Stimulated activated CD8-positive, alpha-beta memory T cell treated with anti-CD3 and anti-CD28 coated beads, Interleukin-7, amount 100 ng/mL, for 1 hour (primary cell): ENCODE measurements around the gene AMIGO1.
A peak's percentile ranks its signal among the peaks of the same experiment; 100 is the strongest.

Source experiments
- DNase-seq, 2 donors: peaks; one replicate each; pipeline ENCODE4 v3.0.0-alpha.2; 2020; ENCODE audit warnings: low read depth in 2 of 2

AMIGO1 gene

DNA sequence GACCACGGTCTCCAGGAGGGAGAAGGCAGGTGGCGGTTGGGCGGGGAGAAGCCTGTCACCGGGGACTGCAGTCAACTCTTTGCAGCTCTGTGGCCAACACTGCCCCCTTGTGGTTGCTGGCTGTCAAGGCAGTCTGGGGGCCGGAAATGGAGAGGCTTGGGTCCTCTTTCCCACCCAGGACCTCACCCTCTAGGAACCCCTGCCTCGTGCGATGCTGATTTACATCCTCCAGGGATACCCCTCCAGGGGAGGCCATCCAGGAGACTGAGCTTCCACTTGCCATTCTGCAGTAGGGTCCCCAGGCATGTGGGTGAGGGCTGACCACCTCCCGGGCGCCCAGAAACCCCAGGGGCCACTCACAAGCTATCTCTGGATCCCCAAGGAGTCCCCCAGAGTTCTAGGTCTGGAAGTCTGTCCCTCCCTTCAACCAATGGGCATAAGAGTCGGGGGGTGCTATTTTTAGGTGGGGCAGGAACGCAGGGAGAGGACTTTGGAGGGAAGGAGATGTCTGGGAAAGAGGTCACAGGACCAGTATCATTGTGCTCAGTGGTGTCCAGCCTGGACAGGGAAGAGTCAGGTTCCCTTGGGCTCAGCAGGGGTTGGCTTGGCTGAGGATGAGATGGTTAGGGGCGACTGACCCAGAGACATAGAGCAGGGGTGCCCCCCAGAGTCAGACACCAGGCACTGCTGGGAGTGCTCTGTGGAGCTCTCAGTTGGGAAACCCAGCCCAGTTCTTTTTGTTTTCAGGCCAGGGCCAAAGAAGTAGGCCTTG, 23.0 kb upstream of the AMIGO1 start:
- peak; percentile 81 to 88 for DNase-seq

DNA sequence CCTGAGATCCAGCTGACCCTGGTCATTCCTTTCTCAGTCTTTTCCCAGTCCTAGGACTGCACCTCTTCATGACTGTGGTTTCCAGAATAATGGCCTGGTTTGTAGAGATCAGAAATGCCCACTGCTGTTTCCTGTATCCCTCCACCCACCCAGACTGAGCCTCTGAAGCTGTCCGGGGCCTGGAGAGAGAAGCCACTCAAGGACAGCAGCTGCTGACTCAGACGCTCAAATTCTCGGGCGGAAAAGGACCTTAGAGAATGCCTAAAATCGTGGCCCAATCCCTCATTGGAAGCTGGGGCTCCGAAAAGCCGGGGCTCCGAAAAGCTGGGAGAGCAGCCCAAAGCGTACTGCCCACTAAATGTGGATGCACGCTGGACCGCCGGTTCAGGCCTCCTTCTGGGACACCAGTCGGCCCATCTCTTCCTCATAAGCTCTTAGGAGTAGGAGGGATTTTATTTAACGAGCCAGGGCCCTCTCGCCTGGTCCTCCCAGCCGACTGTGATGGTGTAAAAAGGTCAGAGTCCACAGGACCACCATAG, 22.4 kb upstream of the AMIGO1 start:
- no peak for DNase-seq

DNA sequence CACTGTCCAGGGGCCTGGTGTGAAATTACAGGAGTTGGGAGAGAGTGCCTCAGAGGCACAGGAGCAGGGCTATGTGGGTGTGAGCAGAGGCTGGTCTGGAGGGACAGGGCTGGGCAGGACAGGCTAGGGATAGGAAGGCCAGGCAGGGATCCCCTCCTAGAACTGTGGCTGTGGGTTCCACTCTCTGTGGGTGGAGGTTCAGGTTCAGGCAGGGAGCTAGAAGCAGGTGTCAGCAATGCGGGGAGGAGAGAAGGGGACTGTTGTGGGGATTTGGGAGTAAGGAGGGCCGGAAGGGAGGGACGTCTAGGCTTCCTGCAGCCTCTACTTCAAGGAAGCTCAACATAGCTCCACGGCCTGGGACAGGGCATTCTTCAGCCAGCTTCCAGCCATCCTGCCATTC, 21.9 kb upstream of the AMIGO1 start:
- no peak for DNase-seq

DNA sequence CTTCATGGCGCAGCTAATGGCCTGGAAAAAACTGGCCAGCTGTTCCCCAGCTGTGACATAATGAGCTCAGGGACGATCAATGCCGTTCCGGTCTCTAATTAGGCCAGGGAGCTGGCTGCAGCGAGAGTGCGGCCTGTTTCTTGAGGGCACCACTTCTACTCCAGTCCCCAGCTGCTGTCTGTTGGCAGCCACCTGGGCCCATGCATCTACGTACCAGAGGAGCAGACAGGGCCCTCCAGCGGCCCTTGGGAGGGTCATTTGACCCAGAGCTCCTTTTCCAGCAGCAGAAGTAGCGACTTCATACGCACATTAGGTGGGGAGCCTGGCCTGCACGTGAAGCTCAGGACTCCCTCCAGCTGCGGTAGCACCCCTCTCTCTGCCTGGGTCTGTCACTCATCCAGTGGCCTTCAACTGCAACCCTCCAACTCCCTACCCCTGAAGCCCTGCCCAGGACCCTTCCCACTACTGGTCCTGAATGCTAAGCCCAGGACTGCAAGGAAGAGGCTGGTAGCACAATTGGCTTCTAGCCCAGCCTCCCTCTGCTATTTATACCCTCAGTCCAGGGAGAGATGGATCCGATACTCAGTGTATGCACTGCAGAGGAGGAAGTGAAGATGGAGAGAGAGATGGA, 21.0 kb upstream of the AMIGO1 start:
- DNase-seq: no peak

DNA sequence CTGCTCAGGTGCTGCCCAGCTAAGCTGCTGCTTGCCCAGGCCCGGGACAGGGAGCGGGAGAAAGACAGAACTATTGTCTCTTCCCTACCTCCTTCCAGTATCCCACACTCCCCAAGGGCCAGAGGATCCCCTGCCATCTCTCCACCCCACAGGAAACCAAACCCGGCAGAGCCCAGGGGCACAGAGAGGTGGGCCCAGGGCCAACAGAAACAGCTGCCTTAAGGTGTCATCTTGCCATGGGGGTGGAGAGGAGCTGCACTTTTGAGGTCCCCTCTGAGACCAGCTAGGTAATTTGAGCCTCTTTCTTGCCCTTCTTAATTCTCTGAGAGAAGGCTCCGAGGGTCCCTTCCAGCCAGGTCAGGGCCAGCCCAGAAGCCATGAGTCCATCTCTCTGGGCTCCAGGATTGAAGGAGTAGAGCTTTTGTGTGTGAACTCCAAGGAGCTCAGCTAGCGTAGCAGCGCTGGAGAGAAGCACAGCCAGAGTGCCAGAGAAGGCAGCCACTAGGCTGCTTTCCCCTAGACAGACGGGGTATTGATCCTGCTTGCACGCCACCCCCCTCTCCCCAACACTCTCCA, 20.4 kb upstream of the AMIGO1 start:
- no peak for DNase-seq

DNA sequence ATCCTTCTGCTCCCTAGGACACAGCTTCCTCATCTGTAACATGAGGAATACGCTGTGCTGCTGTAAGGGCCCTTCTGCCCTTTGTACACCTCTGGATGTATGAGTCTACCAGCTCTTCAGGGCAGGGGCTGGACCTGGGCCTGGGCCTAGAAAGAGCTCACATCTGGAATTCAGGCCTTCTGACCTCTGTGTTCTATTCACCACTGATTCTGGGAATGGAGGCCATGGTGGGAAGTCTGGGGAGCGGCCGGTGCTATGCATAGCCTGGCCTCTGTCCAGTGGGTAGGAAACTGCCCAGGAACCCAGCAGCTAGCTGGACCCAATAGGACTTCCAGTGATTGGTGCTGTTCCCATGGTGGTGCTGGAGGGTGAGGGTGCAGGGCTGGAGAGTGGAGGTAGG, 19.2 kb upstream of the AMIGO1 start:
- DNase-seq: no peak

DNA sequence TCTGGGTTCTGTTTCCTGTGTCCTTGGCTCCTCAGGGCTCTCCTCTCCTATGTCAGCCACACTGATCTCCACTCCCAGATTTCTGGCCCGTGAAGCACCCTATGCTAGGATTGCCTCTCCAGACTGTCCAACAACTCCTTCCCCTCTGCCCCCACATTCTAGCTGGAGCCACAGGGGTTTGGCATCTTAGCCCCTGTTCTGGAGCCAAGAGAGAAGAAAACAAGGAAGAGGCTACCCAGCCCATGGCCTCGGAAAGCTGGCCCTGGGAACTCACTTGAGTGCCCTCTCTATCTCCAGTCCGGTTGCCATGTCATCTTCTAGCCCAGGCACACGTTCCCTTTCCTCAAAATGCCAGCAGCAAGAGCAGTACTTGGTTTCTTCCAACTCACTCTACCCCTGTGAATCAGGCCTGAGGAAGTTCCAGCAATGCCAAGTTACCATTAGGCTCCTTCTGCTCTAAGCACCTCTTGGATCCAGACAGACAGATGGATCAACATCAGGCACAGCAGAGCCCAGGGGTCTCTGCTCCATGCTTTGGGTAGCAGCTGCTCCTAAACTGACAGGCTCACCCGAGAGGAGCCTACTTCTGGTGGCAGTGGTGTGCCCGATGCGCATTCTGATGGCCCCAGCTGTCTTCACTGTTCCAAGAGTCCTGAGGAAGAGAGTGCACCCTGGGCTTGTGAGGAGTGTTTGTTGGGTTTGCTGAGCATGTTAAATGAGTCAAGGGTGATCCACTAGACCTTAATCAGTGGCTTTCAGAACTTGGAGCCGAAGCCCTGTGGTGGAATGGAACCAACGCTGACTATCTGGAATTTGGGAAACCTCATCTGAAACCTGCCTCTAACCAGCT, 18.5 kb upstream of the AMIGO1 start:
- DNase-seq: no peak

DNA sequence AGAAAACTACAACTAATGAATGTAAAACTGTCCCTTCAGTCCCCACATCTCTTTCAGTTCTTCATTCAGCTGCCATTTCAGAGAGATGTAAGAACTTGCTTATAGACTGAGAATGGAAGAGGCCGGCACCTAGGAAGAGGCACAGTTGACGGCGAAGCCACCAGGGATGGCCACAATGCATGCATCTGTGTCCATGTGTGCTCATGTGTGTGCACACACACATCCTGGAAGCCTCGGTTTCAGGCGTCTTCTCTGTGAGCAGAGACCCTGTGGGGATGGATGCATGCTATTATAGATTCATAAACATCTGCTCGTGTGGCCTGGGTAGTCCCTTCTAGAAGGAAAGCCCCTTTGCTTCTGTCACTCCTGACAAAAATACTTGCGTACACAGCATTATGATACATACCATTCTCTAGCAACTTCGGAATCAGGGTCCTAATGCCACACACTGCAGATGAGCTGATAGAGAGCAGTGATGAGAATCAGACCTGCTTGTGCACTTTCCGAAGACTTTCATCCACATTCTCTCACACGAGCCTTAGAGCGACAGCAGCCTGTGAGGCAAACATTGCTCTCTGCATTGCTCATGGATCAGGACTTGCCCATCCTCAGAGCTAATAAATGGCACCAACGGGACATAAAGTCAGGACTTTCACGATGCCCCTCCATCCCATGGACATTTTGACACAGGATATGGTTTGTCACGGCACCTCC, 17.7 kb upstream of the AMIGO1 start:
- no peak for DNase-seq

DNA sequence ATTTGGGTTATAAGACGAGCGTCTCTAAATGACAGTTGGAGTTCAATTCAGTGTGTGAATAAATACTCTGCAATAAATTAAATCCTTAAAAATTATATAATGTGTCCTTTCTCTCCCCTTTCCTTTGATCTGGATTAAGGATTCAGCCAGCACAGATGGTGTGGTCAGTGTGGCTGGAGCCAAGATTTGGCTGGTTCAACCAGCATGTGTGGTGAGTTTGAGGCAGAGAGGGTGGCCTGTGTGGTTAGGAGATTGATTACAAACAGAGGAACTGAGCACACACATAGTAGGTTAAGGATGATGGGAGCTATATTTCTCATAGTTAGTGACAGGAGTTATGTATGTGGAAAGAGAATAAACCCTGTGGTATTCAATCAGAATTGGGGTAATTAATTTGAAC, 14.2 kb upstream of the AMIGO1 start:
- DNase-seq: no peak

DNA sequence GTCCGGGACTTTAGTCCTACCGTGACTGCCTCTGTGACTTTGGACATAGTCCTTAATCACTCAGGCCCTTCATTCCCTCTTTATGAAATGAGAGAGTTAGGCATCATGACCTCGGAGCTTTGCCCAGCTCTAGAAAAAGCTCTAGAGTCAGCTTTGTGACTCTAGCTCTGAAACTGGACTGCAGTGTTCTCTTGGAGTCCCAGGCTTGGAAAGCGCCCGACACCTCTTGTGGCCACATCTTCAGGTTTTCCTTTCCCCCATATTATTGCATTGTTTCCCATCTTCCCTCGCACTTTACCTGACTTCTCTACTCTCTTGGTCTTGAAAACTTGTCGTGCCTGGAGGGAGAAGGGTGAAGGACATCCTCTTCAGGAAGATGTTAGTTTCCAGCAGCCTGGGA, 12.5 kb upstream of the AMIGO1 start:
- DNase-seq: no peak

DNA sequence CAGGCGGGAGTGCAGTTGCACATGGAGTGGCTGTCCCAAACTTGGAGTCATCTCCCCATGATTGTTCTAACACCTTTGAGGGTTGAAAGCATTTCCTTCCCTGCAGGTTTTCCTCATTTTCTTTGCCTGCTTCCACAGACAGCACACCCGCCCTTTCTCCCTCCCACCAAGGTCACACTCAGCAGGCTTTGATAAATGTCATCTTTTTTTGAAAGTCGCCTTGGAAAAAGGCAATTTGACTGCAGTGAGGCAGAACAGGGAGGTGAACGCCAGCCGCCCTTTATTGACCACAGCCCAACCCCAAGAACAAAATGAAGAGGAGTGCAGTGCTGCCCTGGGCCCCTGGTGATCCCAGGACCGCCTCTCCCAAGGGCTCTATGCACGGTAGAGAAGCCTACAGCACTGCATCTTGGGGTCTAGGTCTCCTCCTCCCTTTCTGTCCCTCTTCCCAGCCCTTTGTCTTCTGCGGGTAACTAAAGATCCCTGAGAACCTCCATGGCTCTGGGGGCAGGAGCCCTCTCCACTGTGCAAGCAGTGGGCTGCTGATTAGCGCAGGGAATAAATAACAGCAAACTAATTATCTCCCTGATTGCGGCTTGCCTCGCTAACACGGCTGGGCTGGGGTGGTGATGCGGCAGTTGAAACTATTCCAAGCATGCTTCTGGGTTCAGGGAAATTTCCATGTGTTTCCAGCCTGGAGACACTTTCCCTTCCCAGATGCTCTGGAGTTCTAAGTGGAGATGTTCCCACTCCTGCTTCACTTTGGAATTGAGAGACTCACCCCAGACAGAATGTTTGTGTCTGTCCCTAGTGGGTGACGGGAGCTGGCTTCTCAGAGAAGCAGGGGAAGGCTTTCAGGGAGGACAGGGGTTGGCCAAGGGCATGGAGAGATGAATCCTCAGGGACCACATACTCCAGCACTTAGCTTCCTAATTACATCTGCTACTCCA, 11.8 kb upstream of the AMIGO1 start:
- DNase-seq: no peak

DNA sequence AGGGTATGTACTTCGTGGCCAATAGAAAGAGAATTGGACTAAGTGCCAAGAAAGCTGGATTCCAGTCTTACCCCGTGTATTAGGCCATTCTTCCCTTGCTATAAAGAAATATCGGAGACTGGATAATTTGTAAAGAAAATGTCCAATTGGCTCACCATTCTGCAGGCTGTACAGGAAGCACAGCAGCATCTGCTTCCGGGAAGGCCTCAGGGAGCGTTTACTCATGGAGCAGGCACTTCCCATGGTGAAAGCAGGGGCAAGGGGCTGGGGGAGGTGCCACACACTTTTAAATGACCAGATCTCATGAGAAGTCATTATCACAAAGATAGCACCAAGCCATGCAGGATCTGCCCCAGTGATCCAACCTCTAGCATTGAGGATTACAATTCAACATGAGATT, 7.8 kb upstream of the AMIGO1 start:
- no peak for DNase-seq

DNA sequence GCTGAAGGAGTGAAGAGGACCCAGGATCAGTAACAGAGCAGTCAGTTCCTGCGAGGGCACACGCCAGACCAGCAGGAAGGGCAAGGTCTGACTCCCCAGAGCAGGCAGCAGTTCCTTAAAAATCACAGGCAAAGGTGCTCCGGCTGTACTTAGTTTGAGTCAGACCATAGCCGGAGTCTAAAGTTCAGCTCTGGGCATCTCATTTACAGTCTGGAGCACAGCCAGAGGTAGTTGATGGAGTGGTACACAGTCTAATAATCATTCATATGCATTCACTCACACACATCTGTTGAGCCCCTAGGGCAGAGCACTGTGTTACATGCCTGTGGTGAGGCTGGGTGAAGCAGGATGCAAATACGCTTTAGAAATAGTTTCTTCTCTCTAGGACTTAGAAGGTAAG, 7.3 kb upstream of the AMIGO1 start:
- no peak for DNase-seq

DNA sequence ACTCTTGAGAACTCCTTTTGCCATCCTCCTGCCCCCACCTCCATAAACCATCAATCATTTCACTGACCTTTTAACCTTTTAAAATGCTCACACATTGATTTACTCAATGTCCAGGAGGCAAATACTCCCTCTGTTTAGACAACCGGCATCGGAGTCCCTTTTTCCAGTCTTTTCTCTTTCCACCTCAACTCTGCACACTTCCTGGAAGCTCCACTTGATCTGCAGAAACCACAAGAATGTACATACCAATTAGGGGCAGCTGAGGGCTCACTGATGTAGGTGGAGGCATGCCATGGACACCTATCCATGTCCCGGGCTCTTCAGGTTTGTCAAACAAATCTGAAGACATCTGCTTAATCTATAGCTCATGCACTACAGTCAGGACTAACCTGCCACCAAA, 5.3 kb upstream of the AMIGO1 start:
- no peak for DNase-seq

DNA sequence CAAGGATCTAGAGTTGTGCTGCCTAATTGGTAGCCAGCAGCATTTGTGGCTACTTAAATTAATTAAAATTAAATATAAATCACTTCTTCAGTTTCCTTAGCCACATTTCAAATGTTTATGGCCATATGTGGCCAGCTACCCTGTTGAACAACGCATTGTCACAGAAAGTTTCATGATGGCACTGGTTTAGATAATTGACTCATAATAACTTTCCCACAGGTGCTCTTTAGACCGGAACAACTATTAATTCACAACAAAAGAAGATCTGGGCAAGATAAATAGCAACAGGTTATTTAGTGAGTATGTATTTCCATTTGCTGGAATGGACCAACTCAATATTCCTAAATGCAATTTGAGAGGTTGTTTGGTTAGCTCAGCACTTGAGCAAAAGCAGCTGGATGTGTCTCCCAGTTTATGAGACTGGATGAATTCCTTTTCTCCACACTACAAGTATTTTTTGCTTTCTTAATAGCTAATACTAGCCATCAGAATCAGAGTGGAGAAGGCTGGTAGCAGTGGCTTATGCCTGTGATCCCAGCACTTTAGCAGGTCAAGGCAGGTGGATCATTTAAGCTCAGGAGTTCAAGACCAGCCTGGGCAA, 3.7 kb upstream of the AMIGO1 start:
- no peak for DNase-seq

DNA sequence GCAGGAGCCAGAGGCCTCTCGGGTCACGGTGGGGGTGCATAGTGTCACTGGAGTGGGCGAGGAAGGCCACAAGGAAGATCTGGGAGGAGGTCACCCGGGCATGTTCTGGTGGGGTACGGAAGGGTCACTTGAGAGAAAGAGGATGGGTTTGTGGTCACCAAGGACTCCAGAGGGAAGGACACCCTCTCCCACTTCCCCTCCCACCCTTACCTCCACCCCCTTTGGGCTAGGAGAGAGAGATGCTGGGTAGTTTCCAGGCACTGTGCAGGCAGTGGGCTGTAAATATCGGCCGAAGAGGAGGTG, 703 bp downstream of the AMIGO1 start:
- DNase-seq: no peak

DNA sequence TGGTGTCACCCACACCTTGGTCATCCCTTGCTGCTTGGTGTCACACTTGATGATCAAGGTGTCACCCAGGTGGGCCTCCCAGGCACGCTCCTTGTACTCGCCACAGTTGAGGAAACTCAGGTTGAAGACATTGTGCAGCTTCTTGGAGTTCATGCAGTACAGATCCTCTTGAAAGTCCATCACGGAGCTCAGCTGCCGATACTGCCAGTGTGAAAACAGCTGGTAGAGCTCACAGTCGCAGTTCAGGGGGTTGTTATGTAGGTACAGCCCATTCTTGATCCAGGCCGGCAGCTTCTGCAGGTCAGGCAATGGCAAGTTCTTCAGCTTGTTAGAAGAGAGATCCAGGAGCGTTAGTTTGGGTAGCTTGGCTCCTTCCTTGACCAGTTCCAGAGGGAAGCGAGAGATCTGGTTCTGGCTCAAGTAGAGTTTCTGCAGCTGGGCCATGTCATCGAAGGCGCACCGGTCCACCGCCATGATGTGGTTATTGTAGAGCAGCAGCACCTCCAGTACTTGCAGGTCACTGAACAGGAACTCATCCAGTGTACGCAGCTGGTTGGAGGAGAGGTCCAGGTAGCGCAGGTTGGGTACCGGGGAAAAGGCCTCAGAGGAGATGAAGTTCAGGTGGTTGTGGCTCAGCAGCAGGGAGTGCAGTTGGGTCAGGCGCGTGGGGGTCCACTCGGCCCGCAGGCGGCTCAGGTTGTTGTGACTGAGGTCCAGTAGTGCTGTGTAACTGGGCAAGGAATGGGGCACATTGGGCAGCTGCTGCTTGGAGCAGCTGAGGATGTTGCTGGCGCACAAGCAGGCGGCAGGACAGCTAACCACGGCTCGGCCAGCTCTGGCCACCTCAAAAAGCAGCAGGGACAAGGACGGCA, 1.3 kb downstream of the AMIGO1 start:
- no peak for DNase-seq

DNA sequence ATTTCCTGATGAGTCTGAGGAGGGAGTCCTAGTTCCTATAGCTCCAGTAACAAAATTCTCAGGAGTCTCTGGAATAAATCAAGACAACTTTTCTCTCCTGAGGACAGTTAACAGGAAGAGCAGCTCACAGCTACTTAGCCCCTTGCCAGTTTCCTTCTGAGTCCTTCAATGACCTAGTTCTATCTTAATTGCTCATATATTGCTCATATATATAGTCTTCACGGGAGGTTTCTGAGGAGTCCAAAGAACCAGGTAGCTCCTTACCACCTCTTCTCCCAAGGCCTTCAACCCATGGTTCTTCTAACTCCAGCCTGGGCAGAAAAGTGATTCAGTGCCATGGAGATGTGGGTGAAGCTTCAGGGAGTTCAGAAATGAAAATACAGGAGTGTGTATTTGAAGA, 4.6 kb downstream of the AMIGO1 start:
- DNase-seq: no peak

DNA sequence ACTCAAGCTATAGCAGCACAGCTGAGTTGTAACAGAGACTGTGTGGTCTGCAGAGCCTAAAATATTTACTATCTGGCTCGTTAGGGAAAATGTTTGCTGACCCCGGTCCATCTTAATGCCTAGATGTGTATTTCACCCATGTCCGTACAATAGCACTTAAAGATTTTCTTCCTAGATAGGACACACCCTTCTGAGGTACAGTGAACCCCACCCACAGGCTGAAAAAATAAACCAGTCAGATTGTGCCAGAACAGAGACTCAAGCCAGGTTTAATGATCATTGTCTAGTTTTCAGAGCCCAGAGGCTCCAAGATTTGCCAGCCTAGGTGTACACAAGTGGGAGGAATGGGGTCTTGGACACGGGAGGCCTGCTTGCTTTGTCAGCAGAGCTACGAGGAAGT, 5.6 kb downstream of the AMIGO1 start:
- DNase-seq: no peak
